ENCODE results near the gene AAMP.

- TF ChIP-seq, protein P1, sequence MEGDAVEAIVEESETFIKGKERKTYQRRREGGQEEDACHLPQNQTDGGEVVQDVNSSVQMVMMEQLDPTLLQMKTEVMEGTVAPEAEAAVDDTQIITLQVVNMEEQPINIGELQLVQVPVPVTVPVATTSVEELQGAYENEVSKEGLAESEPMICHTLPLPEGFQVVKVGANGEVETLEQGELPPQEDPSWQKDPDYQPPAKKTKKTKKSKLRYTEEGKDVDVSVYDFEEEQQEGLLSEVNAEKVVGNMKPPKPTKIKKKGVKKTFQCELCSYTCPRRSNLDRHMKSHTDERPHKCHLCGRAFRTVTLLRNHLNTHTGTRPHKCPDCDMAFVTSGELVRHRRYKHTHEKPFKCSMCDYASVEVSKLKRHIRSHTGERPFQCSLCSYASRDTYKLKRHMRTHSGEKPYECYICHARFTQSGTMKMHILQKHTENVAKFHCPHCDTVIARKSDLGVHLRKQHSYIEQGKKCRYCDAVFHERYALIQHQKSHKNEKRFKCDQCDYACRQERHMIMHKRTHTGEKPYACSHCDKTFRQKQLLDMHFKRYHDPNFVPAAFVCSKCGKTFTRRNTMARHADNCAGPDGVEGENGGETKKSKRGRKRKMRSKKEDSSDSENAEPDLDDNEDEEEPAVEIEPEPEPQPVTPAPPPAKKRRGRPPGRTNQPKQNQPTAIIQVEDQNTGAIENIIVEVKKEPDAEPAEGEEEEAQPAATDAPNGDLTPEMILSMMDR (IDR thresholded peaks at IDR 0.05; ENCODE audit: low read length) = no peak
- no peak for TF ChIP-seq EZH2 (optimal IDR thresholded peaks at IDR 0.05; ENCODE audit: low read depth, low read length)
- TF ChIP-seq EZH2phosphoT487 (IDR thresholded peaks at IDR 0.05; ENCODE audit: low read length) = no peak
Measured at GRCh38 chr2:218317835-218318234, 47.9 kb upstream of the AAMP start.
